Measurements from ENCODE around the gene PGLYRP1. TPM values are rescaled to one million over a fixed set of nuclear protein-coding genes. Genes with fewer than 3 reads are reported as not detected.

PGLYRP1 gene
- total RNA-seq, 1 donor from 2014 or later, result not detected

GRCh38 chr19:46014941-46015686 lies 7.7 kb downstream of the PGLYRP1 start:
- Histone ChIP-seq H4K20me1 (ENCODE audit: low read depth) (peaks cover 39% of the 10 kb centered on the region), H3K4me1 (peaks cover 6% of the 10 kb centered on the region), H2AFZ (replicated peaks) (no peak overlapping the region), H3K4me2 (peak overlapping the region; percentile 90), H3K27me3 (peaks cover 39% of the 10 kb centered on the region), H3K4me3 (peak overlapping the region; percentile 49), H3F3A (ENCODE audit: low read depth) (peaks cover 29% of the 10 kb centered on the region), H3K27ac (no peak overlapping the region), H3K9me3 (ENCODE audit: low read depth) (no peaks in the 10 kb centered on the region), H3K79me2 (ENCODE audit: low read depth) (no peaks in the 10 kb centered on the region), H3K9ac (no peak overlapping the region), H3K36me3 (no peaks in the 10 kb centered on the region)
- Mint-ChIP-seq H3K4me3 (peak overlapping the region; percentile 78), H3K36me3 (peaks cover 2% of the 10 kb centered on the region), H3K9me3 (no peaks in the 10 kb centered on the region), H3K27ac (no peak overlapping the region), H3K27me3 (ENCODE audit: insufficient read depth, low read depth) (peaks cover 18% of the 10 kb centered on the region), H3K4me1 (peaks cover 13% of the 10 kb centered on the region)
- peak; percentile 96 for DNase-seq (ENCODE audit: low spot score)
- TF ChIP-seq CTCF (IDR thresholded peaks at IDR 0.05) (no peak), EZH2phosphoT487 (IDR thresholded peaks at IDR 0.05) (no peak), EZH2 (IDR thresholded peaks at IDR 0.05) (no peak)

GRCh38 chr19:46014534-46014933 lies 8.3 kb downstream of the PGLYRP1 start:
- Histone ChIP-seq H3K36me3 (no peaks in the 10 kb centered on the region), H3F3A (ENCODE audit: low read depth) (peaks cover 29% of the 10 kb centered on the region), H3K79me2 (ENCODE audit: low read depth) (no peaks in the 10 kb centered on the region), H2AFZ (replicated peaks) (no peak overlapping the region), H3K27ac (no peak overlapping the region), H3K9ac (no peak overlapping the region), H3K27me3 (peaks cover 39% of the 10 kb centered on the region), H4K20me1 (ENCODE audit: low read depth) (peaks cover 42% of the 10 kb centered on the region), H3K9me3 (ENCODE audit: low read depth) (no peaks in the 10 kb centered on the region), H3K4me1 (peaks cover 6% of the 10 kb centered on the region), H3K4me2 (peak overlapping the region; percentile 90), H3K4me3 (peak overlapping the region; percentile 49)
- Mint-ChIP-seq H3K9me3 (no peaks in the 10 kb centered on the region), H3K27me3 (ENCODE audit: insufficient read depth, low read depth) (peaks cover 20% of the 10 kb centered on the region), H3K36me3 (no peaks in the 10 kb centered on the region), H3K27ac (no peak overlapping the region), H3K4me1 (peaks cover 17% of the 10 kb centered on the region), H3K4me3 (peak overlapping the region; percentile 78)
- TF ChIP-seq EZH2phosphoT487 (IDR thresholded peaks at IDR 0.05), result no peak
- TF ChIP-seq CTCF (IDR thresholded peaks at IDR 0.05), result no peak
- no peak for TF ChIP-seq EZH2 (IDR thresholded peaks at IDR 0.05)
- no peak for DNase-seq (ENCODE audit: low spot score)

GRCh38 chr19:46009530-46010510 lies 13.0 kb downstream of the PGLYRP1 start:
- H3K27me3 ChIP-seq, result peaks cover 19% of the 10 kb centered on the region
- peaks cover 13% of the 10 kb centered on the region for H3F3A ChIP-seq (ENCODE audit: low read depth)
- no peak overlapping the region for H3K9ac ChIP-seq
- H3K79me2 ChIP-seq (ENCODE audit: low read depth), result no peaks in the 10 kb centered on the region
- H3K36me3 Mint-ChIP-seq, result peaks cover 5% of the 10 kb centered on the region
- TF ChIP-seq EZH2phosphoT487 (IDR thresholded peaks at IDR 0.05), result no peak
- peak; percentile 86 for TF ChIP-seq CTCF (IDR thresholded peaks at IDR 0.05)
- H3K9me3 ChIP-seq (ENCODE audit: low read depth), result no peaks in the 10 kb centered on the region
- H3K4me1 Mint-ChIP-seq, result peaks cover 23% of the 10 kb centered on the region
- H3K27ac ChIP-seq, result no peak overlapping the region
- H3K4me3 ChIP-seq, result no peak overlapping the region
- H3K4me1 ChIP-seq, result no peaks in the 10 kb centered on the region
- peak overlapping the region; percentile 50 for H2AFZ ChIP-seq (replicated peaks)
- DNase-seq (ENCODE audit: low spot score), result peak; percentile 79
- no peak overlapping the region for H3K27ac Mint-ChIP-seq
- no peak overlapping the region for H3K4me2 ChIP-seq
- no peaks in the 10 kb centered on the region for H3K36me3 ChIP-seq
- peaks cover 13% of the 10 kb centered on the region for H4K20me1 ChIP-seq (ENCODE audit: low read depth)
- peak overlapping the region; percentile 56 for H3K4me3 Mint-ChIP-seq
- H3K27me3 Mint-ChIP-seq (ENCODE audit: insufficient read depth, low read depth), result peaks cover 11% of the 10 kb centered on the region
- H3K9me3 Mint-ChIP-seq, result no peaks in the 10 kb centered on the region

All from neural progenitor cell (in vitro differentiated cells).